Tibial nerve (tissue), 4 donors: Measurements from ENCODE around the gene GDF10. TPM values are rescaled to one million over a fixed set of nuclear protein-coding genes. Genes with fewer than 3 reads are reported as not detected.
A peak's percentile ranks its signal among the peaks of the same experiment; 100 is the strongest.

Source experiments
- DNase-seq, 2 donors: peaks; one replicate each; pipeline ENCODE4 v3.0.0-alpha.2; 2019; ENCODE audit warnings: low spot score in 2 of 2
- H3K27ac ChIP-seq, 4 donors: fragments of 200-600 bp; sonication (generic) in 3 of 4; one replicate each; pipeline ENCODE4 v1.5.1; 2017 to 2019; ENCODE audit warnings: mild to moderate bottlenecking in 1 of 4
- H3K27me3 ChIP-seq, 2 donors: fragments of 200-600 bp; sonication (generic) in 1 of 2; one replicate each; pipeline versions ENCODE4 v1.5.1 to v1.6.0; 2017 to 2019
- H3K36me3 ChIP-seq, 3 donors: fragments of 200-600 bp; sonication (generic); one replicate each; pipeline ENCODE4 v1.5.1; 2018 to 2019
- H3K4me1 ChIP-seq, 4 donors: fragments of 200-600 bp; sonication (generic) in 3 of 4; one replicate each; pipeline ENCODE4 v1.5.1; 2017 to 2019
- H3K4me3 ChIP-seq, 4 donors: fragments of 200-600 bp; sonication (generic) in 3 of 4; one replicate each; pipeline ENCODE4 v1.5.1; 2017 to 2019; ENCODE audit warnings: mild to moderate bottlenecking in 1 of 4, moderate library complexity in 1 of 4
- H3K9me3 ChIP-seq, 4 donors: fragments of 200-600 bp; sonication (generic) in 3 of 4; one replicate each; pipeline ENCODE4 v1.5.1; 2017 to 2019
- EP300 ChIP-seq, 2 donors: sonication (generic); formaldehyde crosslinking; IDR thresholded peaks; one replicate each; pipeline ENCODE4 v1.6.1; 2017; ENCODE audit warnings: antibody characterized with exemption in 2 of 2, mild to moderate bottlenecking in 1 of 2
- POLR2A ChIP-seq, 2 donors: fragments of 450-650 bp; IDR thresholded peaks; one replicate each; pipeline ENCODE4 v1.6.1; 2017; ENCODE audit warnings: antibody characterized with exemption in 2 of 2, mild to moderate bottlenecking in 2 of 2, moderate library complexity in 2 of 2
- WGBS, 2 donors: methylation state at CpG; one replicate each; pipeline ENCODE4 v1.1.5; 2018; 5-methylcytosine and 5-hydroxymethylcytosine counted together
- total RNA-seq, 4 donors: library from RNA; depleted of rRNA; stranded (reverse); fragments of >200 nt; gene quantifications; one replicate each; pipeline ENCODE4 v1.1.0, GENCODE V29; 2016
- TF ChIP-seq, protein P1 (sequence below), 5 experiments: fragments of 200-600 bp in 3 of 5; fragments of 450-650 bp in 2 of 5; sonication (generic) in 3 of 5; IDR thresholded peaks; one replicate each; pipeline ENCODE4 v1.5.1; 2016 to 2019; ENCODE audit warnings: antibody characterized with exemption in 5 of 5, mild to moderate bottlenecking in 3 of 5, moderate library complexity in 2 of 5

The GDF10 gene
- total RNA-seq, 4 donors from 2014 or later = 10.2 to 48.2 (median 22.9) TPM

DNA sequence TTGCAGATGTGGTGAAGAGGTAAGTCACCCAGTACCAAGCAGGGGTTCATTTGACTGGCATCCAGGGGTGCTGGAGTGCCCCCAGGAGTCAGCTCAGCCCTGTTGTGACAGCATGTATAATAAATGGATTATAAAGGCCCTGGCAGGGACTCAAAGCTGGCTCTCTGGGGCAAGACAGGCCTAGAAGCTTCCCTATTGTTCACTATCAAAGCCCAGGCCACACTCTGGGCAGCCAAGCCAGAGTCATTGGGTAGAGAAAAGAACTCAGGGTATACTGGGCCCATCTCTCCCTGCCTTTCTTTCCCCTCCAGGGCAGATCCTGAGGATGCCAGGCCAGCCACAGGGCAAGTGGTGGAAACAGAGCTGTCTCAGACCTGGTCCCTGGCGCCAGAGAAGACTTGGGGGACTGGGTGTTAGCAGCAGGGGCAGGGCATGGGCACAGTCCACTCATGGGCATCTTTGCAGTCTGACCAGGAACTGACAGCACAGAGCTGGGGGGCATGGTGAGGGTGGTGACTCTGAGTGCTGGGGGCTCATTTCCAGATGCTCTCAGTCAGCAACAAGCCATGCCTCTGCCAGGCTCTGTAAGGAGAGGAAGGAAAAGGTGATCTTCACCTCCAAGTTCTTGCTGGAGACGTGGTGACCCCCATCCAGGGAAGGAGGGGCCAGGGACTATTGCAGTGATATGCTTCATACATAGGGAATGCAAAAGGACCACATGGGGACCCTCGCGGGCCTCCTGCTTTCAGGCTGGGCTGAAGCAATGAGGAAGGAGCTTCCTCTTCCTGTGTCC, 59.8 kb downstream of the GDF10 start:
- Histone ChIP-seq H3K27ac (no peak overlapping the region), H3K4me1 (no peaks in the 10 kb centered on the region), H3K27me3 (no peaks in the 10 kb centered on the region), H3K36me3 (no peaks in the 10 kb centered on the region), H3K4me3 (no peak overlapping the region), H3K9me3 (no peaks in the 10 kb centered on the region)
- TF ChIP-seq POLR2A (IDR thresholded peaks at IDR 0.05) (no peak), EP300 (IDR thresholded peaks at IDR 0.05) (no peak)
- TF ChIP-seq, protein P1, sequence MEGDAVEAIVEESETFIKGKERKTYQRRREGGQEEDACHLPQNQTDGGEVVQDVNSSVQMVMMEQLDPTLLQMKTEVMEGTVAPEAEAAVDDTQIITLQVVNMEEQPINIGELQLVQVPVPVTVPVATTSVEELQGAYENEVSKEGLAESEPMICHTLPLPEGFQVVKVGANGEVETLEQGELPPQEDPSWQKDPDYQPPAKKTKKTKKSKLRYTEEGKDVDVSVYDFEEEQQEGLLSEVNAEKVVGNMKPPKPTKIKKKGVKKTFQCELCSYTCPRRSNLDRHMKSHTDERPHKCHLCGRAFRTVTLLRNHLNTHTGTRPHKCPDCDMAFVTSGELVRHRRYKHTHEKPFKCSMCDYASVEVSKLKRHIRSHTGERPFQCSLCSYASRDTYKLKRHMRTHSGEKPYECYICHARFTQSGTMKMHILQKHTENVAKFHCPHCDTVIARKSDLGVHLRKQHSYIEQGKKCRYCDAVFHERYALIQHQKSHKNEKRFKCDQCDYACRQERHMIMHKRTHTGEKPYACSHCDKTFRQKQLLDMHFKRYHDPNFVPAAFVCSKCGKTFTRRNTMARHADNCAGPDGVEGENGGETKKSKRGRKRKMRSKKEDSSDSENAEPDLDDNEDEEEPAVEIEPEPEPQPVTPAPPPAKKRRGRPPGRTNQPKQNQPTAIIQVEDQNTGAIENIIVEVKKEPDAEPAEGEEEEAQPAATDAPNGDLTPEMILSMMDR (IDR thresholded peaks at IDR 0.05) = no peak
- no peak for DNase-seq
- WGBS, 2 donors = 59 to 77% methylated on average over 4 of the region's 4 CpGs

DNA sequence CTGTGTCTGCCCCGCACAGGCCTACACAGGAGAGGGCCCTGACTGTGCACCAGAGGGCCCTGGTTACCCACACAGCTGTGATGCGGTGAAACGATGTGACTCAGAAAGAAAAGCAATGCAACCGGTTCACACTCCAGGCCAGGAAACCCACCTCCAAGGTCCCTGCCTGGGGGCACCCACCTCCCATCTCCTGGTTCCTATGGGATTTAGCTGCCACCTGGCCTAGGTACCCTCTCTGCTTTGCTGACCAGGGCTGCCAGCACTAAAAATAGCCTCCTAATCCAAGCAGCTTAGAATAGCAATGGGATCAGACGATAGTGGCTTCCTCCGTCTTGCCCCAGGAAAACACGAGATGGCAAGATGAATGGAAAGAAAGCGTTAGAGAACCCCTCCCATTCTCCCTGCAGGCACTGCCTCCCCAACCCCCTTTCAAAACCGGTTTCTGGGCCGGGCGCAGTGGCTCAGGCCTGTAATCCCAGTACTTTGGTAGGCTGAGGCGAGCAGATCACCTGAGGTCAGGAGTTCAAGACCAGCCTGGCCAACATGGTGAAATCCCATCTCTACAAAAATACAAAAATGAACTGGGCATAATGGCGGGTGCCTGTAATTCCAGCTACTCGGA, 60.5 kb downstream of the GDF10 start:
- Histone ChIP-seq H3K4me3 (no peak overlapping the region), H3K9me3 (no peaks in the 10 kb centered on the region), H3K36me3 (no peaks in the 10 kb centered on the region), H3K27me3 (no peaks in the 10 kb centered on the region), H3K27ac (no peak overlapping the region), H3K4me1 (no peaks in the 10 kb centered on the region)
- no peak for DNase-seq
- 74 to 85% methylated on average over 14 of the region's 14 CpGs for WGBS, 2 donors
- TF ChIP-seq POLR2A (IDR thresholded peaks at IDR 0.05) (no peak), EP300 (IDR thresholded peaks at IDR 0.05) (no peak)
- TF ChIP-seq, protein P1 (IDR thresholded peaks at IDR 0.05) = no peak

DNA sequence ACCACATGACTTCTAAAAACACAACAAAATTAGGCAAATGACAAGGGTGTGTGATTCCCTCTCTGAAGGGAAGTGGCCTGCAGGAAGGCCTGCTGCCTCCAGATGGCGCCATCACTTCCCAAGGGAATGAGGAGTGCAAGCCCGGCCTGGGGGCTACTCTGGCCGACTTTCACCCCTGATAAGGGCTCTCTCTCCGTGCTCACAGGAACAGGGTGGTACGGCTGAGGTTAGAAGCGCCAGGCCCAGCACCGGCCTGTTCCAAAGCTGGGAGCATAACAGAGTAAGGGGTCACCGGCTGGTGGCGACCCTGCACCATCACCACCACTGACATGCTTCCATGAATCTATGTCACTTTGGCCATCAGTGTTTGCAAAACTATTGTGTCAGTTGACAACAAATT, 61.3 kb downstream of the GDF10 start:
- no peaks in the 10 kb centered on the region for H3K27me3 ChIP-seq
- TF ChIP-seq EP300 (IDR thresholded peaks at IDR 0.05) = no peak
- TF ChIP-seq, protein P1 (IDR thresholded peaks at IDR 0.05) = peak; percentile 42 to 75 (median 51)
- TF ChIP-seq POLR2A (IDR thresholded peaks at IDR 0.05) = no peak
- 51 to 56% methylated on average over 9 of the region's 9 CpGs for WGBS, 2 donors
- H3K4me1 ChIP-seq = no peaks in the 10 kb centered on the region
- no peaks in the 10 kb centered on the region for H3K9me3 ChIP-seq
- no peak for DNase-seq
- no peak overlapping the region for H3K4me3 ChIP-seq
- H3K27ac ChIP-seq = no peak overlapping the region
- H3K36me3 ChIP-seq = no peaks in the 10 kb centered on the region

DNA sequence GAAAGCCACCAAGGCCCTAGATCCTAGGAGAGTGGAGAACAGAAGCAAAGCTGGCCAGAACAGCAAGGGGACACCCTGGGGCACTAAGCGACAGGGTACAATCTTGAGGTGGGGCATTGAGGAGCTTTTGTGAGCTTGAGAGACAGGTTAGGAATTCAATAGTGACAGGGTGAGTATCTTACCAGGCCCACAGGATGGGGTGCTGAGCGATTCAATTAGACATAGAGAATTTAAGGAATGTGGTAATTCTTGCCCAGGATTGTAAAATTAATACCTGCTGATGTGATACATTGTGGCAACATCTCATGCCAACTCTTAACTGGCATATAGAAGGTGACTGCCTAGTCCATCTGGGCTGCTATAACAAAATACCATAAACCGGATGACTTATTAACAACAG, 62.2 kb downstream of the GDF10 start:
- TF ChIP-seq, protein P1 (IDR thresholded peaks at IDR 0.05) = no peak
- TF ChIP-seq POLR2A (IDR thresholded peaks at IDR 0.05) (no peak), EP300 (IDR thresholded peaks at IDR 0.05) (no peak)
- no peak for DNase-seq

More for the DNA sequence above, 62.2 kb downstream of the GDF10 start:
- Histone ChIP-seq H3K4me1 (no peaks in the 10 kb centered on the region), H3K9me3 (no peaks in the 10 kb centered on the region), H3K36me3 (no peaks in the 10 kb centered on the region), H3K27me3 (no peaks in the 10 kb centered on the region), H3K27ac (no peak overlapping the region), H3K4me3 (no peak overlapping the region)
- WGBS, 2 donors = 82 to 100% methylated on average over 3 of the region's 3 CpGs

Other genes starting within 250 kb of the GDF10 start
- not detected for gene GDF2, start 22.3 kb downstream of the GDF10 start, total RNA-seq
- gene RBP3, start 48.2 kb downstream of the GDF10 start, total RNA-seq = not detected
- gene ZNF488, start 84.1 kb downstream of the GDF10 start, total RNA-seq = 1 to 10 TPM in 2 of 4 donors, under 1 TPM in 1, not detected in 1; 0.59 to 1.1 (median 1.0) TPM
- 1 to 10 TPM in 3 of 4 donors, under 1 TPM in 1; 0.30 to 9.8 (median 4.2) TPM for gene ANXA8, start 183.9 kb downstream of the GDF10 start, total RNA-seq
- not detected for gene FAM25G, start 191.5 kb downstream of the GDF10 start, total RNA-seq
- gene AGAP9, start 223.4 kb downstream of the GDF10 start, total RNA-seq = 10 to 100 TPM in 3 of 4 donors, 1 to 10 TPM in 1; 3.3 to 26.7 (median 11.9) TPM